HEK293 (cell line): Measurements from ENCODE around the gene EPS8.

Source experiments
- CTCF ChIA-PET: fragments of 350-600 bp; formaldehyde crosslinking; extraction: SDS; loops from one replicate; lab custom pipeline; 2021; ENCODE audit warnings: antibody characterized with exemption; lab: Yijun Ruan, JAX
- POLR2A ChIA-PET: fragments of 300-600 bp; formaldehyde crosslinking; extraction: SDS; loops from one replicate; lab custom pipeline; 2020; ENCODE audit warnings: antibody characterized with exemption, inconsistent platforms; lab: Yijun Ruan, JAX
- H3K27ac ChIP-seq: fragments of 200-500 bp; sonication (Bioruptor generic); 2 replicates; pipeline ENCODE4 v1.5.1; 2014; ENCODE audit warnings: low read depth, low read length, control low read depth, inconsistent platforms; ENCODE audit errors: extremely low read depth
- H3K36me3 ChIP-seq, 2 experiments: fragments of 200-500 bp in 1 of 2; sonication (Bioruptor generic) in 1 of 2; 1 replicate in 1 of 2; 2 replicates in 1 of 2; pipeline ENCODE4 v1.5.1; 2014 to 2017; ENCODE audit warnings: inconsistent platforms in 2 of 2, low read length in 2 of 2; ENCODE audit not compliant: control insufficient read depth in 2 of 2, insufficient read depth in 1 of 2
- H3K4me1 ChIP-seq: fragments of 200-500 bp; sonication (Bioruptor generic); 2 replicates; pipeline ENCODE4 v1.5.1; 2014; ENCODE audit warnings: mild to moderate bottlenecking, low read length, inconsistent platforms; ENCODE audit not compliant: control insufficient read depth, insufficient read depth
- H3K4me3 ChIP-seq: 2 replicates; pipeline ENCODE4 v1.5.1; 2011; ENCODE audit warnings: low read depth, mild to moderate bottlenecking, control low read depth, low read length, moderate library complexity
- H3K9me3 ChIP-seq: fragments of 200-500 bp; sonication (Bioruptor generic); 2 replicates; pipeline ENCODE4 v1.5.1; 2014; ENCODE audit warnings: low read depth, low read length, inconsistent platforms; ENCODE audit not compliant: control insufficient read depth, insufficient read depth
- EGR2 ChIP-seq: fragments of 450-650 bp; formaldehyde crosslinking; IDR thresholded peaks from 2 replicates; pipeline ENCODE4 v1.5.1; 2016; ENCODE audit warnings: low read depth, missing biosample characterization, missing genetic modification characterization
- GLI4 ChIP-seq: fragments of 450-650 bp; formaldehyde crosslinking; IDR thresholded peaks from 2 replicates; pipeline ENCODE4 v1.5.1; 2016; ENCODE audit warnings: missing biosample characterization, missing genetic modification characterization
- IKZF3 ChIP-seq: fragments of 450-650 bp; IDR thresholded peaks from 2 replicates; pipeline ENCODE4 v1.5.0; 2018; ENCODE audit warnings: missing biosample characterization, mild to moderate bottlenecking, missing genetic modification characterization, moderate library complexity
- RBAK ChIP-seq: fragments of 450-650 bp; formaldehyde crosslinking; IDR thresholded peaks from 2 replicates; pipeline ENCODE4 v1.5.1; 2016; ENCODE audit warnings: missing biosample characterization, missing genetic modification characterization
- SP2 ChIP-seq: fragments of 450-650 bp; formaldehyde crosslinking; IDR thresholded peaks from 2 replicates; pipeline ENCODE4 v1.5.1; 2016; ENCODE audit warnings: missing biosample characterization, missing genetic modification characterization
- ZBTB20 ChIP-seq: fragments of 450-650 bp; formaldehyde crosslinking; IDR thresholded peaks from 2 replicates; pipeline ENCODE4 v1.5.1; 2016; ENCODE audit warnings: missing biosample characterization, missing genetic modification characterization
- ZBTB48 ChIP-seq: fragments of 450-650 bp; formaldehyde crosslinking; IDR thresholded peaks from 2 replicates; pipeline ENCODE4 v1.5.1; 2016; ENCODE audit warnings: missing biosample characterization, missing genetic modification characterization
- ZBTB8A ChIP-seq: fragments of 450-650 bp; formaldehyde crosslinking; IDR thresholded peaks from 2 replicates; pipeline ENCODE4 v1.5.1; 2016; ENCODE audit warnings: missing biosample characterization, missing genetic modification characterization
- ZNF416 ChIP-seq: fragments of 450-650 bp; formaldehyde crosslinking; IDR thresholded peaks from 2 replicates; pipeline ENCODE4 v1.5.1; 2016; ENCODE audit warnings: missing biosample characterization, missing genetic modification characterization
- ZNF501 ChIP-seq: fragments of 450-650 bp; formaldehyde crosslinking; IDR thresholded peaks from 2 replicates; pipeline ENCODE4 v1.5.1; 2016; ENCODE audit warnings: missing biosample characterization, missing genetic modification characterization
- ZNF529 ChIP-seq: fragments of 450-650 bp; formaldehyde crosslinking; IDR thresholded peaks from 2 replicates; pipeline ENCODE4 v1.5.1; 2017; ENCODE audit warnings: missing genetic modification characterization, missing biosample characterization; ENCODE audit not compliant: insufficient replicate concordance
- ZNF548 ChIP-seq: fragments of 450-650 bp; formaldehyde crosslinking; IDR thresholded peaks from 2 replicates; pipeline ENCODE4 v1.5.1; 2016; ENCODE audit warnings: missing biosample characterization, missing genetic modification characterization
- ZNF560 ChIP-seq: fragments of 450-650 bp; formaldehyde crosslinking; IDR thresholded peaks from 2 replicates; pipeline ENCODE4 v1.5.1; 2017; ENCODE audit warnings: missing biosample characterization, missing genetic modification characterization, borderline replicate concordance
- ZNF626 ChIP-seq: fragments of 450-650 bp; sonication (Bioruptor Pico); formaldehyde crosslinking; IDR thresholded peaks from 2 replicates; pipeline ENCODE4 v1.5.1; 2018; ENCODE audit warnings: missing biosample characterization, missing genetic modification characterization, inconsistent platforms
- ZNF654 ChIP-seq: fragments of 450-650 bp; formaldehyde crosslinking; IDR thresholded peaks from 2 replicates; pipeline ENCODE4 v1.5.1; 2016; ENCODE audit warnings: low read depth, missing biosample characterization, missing genetic modification characterization
- TF ChIP-seq, protein P1 (sequence below): fragments of 450-650 bp; formaldehyde crosslinking; IDR thresholded peaks from 2 replicates; pipeline ENCODE4 v1.5.1; 2016; ENCODE audit warnings: missing biosample characterization, missing genetic modification characterization
- TF ChIP-seq, protein P2 (sequence below): fragments of 450-650 bp; formaldehyde crosslinking; IDR thresholded peaks from 2 replicates; pipeline ENCODE4 v1.5.1; 2017; ENCODE audit warnings: missing biosample characterization, missing genetic modification characterization
- TF ChIP-seq, protein P3 (sequence below): fragments of 450-650 bp; formaldehyde crosslinking; IDR thresholded peaks from 2 replicates; pipeline ENCODE4 v1.5.1; 2016; ENCODE audit warnings: missing biosample characterization, missing genetic modification characterization
- TF ChIP-seq, protein P4 (sequence below): fragments of 450-650 bp; formaldehyde crosslinking; IDR thresholded peaks from 2 replicates; pipeline ENCODE4 v1.5.1; 2016; ENCODE audit warnings: missing biosample characterization, missing genetic modification characterization

EPS8 gene

DNA sequence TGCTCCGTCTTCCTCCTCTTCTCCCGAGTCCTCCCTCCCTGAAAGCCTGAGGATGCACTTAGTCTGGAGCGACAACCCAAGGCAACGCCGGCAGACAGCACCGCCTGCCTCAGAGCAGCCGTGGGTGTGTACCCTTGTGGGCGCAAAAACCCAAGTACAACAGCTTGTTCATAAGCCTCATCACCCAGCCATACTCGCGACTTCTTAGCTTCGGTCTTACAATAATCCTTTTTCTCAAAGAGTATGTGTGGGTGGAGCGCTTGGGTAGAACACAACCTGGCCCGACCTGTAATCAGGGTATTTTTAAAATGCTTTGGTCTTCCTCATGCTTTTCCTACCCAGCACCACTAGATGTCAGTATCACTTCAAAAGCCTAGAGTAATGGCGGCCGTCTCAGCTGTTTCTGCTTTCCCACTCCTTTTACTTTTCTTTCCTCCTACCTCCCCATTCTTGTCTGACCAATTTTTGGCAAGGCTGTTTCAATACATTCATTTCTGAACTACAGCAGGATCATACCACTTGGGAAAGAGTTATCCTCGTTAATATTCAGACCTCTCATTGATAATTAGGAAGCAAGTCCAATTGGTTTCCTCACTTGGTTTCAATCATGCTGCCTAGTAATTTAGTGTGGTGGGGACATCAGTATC lies 198.9 kb downstream of the EPS8 start (continued):
- TF ChIP-seq ZNF548 (tag by site-specific recombination) (no peak), ZBTB20 (tag by site-specific recombination) (no peak; the same call in 1 of the 2 replicates), EGR2 (tag by site-specific recombination) (peak; percentile 73)
- TF ChIP-seq, all 188 proteins: peak for 27

DNA sequence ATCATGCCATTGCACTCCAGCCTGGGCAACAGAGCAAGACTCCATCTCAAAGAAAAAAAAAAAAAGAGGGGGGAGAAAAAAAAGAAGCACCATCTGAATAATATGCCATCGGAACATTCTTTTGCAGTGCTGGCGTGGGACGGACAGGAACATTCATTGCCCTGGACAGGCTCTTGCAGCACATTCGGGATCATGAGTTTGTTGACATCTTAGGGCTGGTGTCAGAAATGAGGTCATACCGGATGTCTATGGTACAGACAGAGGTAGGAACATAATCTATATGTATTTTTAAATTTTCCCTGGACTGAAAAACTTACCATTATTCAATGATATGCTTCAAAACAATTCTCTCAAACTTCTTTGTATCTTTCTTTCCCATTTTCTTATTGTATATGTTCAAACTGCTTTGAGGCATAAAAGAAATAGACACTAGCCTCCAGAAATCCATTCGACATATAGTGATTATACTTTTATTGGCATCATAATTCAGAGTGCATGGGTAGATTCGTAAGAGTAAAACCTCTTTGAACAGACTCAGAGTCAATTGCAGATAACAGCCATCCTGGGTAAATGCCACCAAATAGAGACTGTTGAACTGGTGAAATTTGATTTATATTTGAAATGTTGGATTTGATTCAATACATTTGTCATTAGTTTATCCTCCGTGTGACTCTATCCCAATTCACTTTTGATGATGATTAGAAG lies 199.7 kb downstream of the EPS8 start:
- Histone ChIP-seq H3K4me1 (no peaks in the 10 kb centered on the region), H3K36me3 (no peaks in the 10 kb centered on the region), H3K27ac (no peak overlapping the region), H3K4me3 (no peak overlapping the region), H3K9me3 (no peaks in the 10 kb centered on the region)
- TF ChIP-seq ZNF416 (tag by site-specific recombination) (no peak), ZNF501 (no peak), RBAK (tag by site-specific recombination) (no peak), ZBTB8A (tag by site-specific recombination) (no peak), ZNF560 (no peak), IKZF3 (tag by site-specific recombination) (no peak), ZNF626 (tag by site-specific recombination) (no peak), ZBTB48 (tag by site-specific recombination) (no peak), SP2 (no peak)
- TF ChIP-seq, protein P1, sequence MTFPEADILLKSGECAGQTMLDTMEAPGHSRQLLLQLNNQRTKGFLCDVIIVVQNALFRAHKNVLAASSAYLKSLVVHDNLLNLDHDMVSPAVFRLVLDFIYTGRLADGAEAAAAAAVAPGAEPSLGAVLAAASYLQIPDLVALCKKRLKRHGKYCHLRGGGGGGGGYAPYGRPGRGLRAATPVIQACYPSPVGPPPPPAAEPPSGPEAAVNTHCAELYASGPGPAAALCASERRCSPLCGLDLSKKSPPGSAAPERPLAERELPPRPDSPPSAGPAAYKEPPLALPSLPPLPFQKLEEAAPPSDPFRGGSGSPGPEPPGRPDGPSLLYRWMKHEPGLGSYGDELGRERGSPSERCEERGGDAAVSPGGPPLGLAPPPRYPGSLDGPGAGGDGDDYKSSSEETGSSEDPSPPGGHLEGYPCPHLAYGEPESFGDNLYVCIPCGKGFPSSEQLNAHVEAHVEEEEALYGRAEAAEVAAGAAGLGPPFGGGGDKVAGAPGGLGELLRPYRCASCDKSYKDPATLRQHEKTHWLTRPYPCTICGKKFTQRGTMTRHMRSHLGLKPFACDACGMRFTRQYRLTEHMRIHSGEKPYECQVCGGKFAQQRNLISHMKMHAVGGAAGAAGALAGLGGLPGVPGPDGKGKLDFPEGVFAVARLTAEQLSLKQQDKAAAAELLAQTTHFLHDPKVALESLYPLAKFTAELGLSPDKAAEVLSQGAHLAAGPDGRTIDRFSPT (tag by site-specific recombination): no peak
- TF ChIP-seq, protein P2, sequence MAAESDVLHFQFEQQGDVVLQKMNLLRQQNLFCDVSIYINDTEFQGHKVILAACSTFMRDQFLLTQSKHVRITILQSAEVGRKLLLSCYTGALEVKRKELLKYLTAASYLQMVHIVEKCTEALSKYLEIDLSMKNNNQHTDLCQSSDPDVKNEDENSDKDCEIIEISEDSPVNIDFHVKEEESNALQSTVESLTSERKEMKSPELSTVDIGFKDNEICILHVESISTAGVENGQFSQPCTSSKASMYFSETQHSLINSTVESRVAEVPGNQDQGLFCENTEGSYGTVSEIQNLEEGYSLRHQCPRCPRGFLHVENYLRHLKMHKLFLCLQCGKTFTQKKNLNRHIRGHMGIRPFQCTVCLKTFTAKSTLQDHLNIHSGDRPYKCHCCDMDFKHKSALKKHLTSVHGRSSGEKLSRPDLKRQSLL: no peak
- ChIA-PET POLR2A (no interaction called here), CTCF (interaction anchor here (0.5 to 6.8 kb wide), 31 partner anchors 9 to 580 kb away, joined by 3 to 103 read pairs (median 4); no protein-coding TSS in a partner anchor)

DNA sequence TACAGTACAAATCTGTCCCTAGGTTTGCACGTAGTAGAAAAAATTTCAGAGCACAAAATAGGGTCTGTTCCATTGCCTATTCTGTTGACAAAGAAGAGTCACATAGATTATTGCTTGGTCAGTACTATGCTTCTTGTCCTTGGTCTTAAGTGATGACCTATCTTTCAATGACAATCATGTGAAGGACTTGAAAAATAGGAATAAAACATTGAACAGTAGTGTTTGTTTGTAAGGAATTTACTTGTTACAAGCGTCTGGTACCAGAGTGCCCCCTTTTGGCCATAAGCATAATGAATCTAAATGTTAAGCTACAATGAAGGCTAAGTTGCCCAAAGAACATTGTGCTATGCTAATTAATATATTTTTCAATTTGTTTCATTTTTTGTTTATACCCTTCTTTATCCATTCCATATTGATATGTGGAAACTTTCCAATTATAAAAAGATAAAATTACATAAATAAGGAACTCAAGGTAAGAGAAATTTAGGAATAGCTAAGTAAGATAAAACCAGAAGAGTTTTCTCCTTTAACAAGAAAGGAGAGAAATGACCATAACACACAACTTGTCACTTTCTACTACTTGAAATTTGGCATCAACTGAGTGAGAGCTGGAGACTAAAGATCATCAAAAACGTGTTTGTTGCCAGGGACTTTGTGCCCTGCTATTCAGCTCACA lies 204.7 kb downstream of the EPS8 start:
- POLR2A ChIA-PET: interaction anchor here (1.2 kb wide), 1 partner anchor 28 kb away, joined by 4 read pairs; no protein-coding TSS in a partner anchor
- Histone ChIP-seq H3K9me3 (no peaks in the 10 kb centered on the region), H3K4me3 (no peak overlapping the region), H3K36me3 (no peaks in the 10 kb centered on the region), H3K4me1 (no peaks in the 10 kb centered on the region; the same call in 1 of the 2 replicates), H3K27ac (no peak overlapping the region)
- CTCF ChIA-PET: interaction anchor here (0.5 to 6.8 kb wide), 41 partner anchors 9 to 1578 kb away, joined by 3 to 103 read pairs (median 4); no protein-coding TSS in a partner anchor
- TF ChIP-seq, protein P3, sequence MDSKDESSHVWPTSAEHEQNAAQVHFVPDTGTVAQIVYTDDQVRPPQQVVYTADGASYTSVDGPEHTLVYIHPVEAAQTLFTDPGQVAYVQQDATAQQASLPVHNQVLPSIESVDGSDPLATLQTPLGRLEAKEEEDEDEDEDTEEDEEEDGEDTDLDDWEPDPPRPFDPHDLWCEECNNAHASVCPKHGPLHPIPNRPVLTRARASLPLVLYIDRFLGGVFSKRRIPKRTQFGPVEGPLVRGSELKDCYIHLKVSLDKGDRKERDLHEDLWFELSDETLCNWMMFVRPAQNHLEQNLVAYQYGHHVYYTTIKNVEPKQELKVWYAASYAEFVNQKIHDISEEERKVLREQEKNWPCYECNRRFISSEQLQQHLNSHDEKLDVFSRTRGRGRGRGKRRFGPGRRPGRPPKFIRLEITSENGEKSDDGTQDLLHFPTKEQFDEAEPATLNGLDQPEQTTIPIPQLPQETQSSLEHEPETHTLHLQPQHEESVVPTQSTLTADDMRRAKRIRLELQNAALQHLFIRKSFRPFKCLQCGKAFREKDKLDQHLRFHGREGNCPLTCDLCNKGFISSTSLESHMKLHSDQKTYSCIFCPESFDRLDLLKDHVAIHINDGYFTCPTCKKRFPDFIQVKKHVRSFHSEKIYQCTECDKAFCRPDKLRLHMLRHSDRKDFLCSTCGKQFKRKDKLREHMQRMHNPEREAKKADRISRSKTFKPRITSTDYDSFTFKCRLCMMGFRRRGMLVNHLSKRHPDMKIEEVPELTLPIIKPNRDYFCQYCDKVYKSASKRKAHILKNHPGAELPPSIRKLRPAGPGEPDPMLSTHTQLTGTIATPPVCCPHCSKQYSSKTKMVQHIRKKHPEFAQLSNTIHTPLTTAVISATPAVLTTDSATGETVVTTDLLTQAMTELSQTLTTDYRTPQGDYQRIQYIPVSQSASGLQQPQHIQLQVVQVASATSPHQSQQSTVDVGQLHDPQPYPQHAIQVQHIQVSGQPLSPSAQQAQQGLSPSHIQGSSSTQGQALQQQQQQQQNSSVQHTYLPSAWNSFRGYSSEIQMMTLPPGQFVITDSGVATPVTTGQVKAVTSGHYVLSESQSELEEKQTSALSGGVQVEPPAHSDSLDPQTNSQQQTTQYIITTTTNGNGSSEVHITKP (tag by site-specific recombination): no peak
- TF ChIP-seq ZNF654 (tag by site-specific recombination) (peak; percentile 49), IKZF3 (tag by site-specific recombination) (no peak), GLI4 (tag by site-specific recombination) (no peak), ZNF529 (tag by site-specific recombination) (no peak)
- TF ChIP-seq, protein P4, sequence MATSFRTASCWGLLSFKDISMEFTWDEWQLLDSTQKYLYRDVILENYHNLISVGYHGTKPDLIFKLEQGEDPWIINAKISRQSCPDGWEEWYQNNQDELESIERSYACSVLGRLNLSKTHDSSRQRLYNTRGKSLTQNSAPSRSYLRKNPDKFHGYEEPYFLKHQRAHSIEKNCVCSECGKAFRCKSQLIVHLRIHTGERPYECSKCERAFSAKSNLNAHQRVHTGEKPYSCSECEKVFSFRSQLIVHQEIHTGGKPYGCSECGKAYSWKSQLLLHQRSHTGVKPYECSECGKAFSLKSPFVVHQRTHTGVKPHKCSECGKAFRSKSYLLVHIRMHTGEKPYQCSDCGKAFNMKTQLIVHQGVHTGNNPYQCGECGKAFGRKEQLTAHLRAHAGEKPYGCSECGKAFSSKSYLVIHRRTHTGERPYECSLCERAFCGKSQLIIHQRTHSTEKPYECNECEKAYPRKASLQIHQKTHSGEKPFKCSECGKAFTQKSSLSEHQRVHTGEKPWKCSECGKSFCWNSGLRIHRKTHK: no peak
